Muscle layer of colon (tissue), 2 donors: ENCODE results near the gene UGT1A9.
"Not testable (repeated sequence)": the region's sequence is repeated elsewhere in the genome, so short reads cannot be mapped to it uniquely, and the experiment has no call there.

Experiments used
- H3K27ac ChIP-seq: one replicate; pipeline ENCODE4 v1.7.0; 2013; ENCODE audit warnings: low read depth, mild to moderate bottlenecking, low read length, moderate library complexity
- H3K27me3 ChIP-seq, 2 donors: one replicate each; pipeline ENCODE4 v1.7.0; 2013; ENCODE audit warnings: low read length in 2 of 2, mild to moderate bottlenecking in 2 of 2; ENCODE audit not compliant: insufficient read depth in 2 of 2, control insufficient read depth in 1 of 2
- H3K36me3 ChIP-seq: one replicate; pipeline ENCODE4 v1.7.0; 2013; ENCODE audit warnings: mild to moderate bottlenecking, low read length; ENCODE audit not compliant: insufficient read depth
- H3K4me1 ChIP-seq: one replicate; pipeline ENCODE4 v1.7.0; 2013; ENCODE audit warnings: mild to moderate bottlenecking, low read length; ENCODE audit not compliant: insufficient read depth
- H3K4me3 ChIP-seq, 2 donors: one replicate each; pipeline ENCODE4 v1.7.0; 2013; ENCODE audit warnings: low read length in 2 of 2, low read depth in 1 of 2, mild to moderate bottlenecking in 1 of 2, moderate library complexity in 1 of 2
- H3K9ac ChIP-seq: one replicate; pipeline ENCODE4 v1.7.0; 2013; ENCODE audit warnings: low read length
- H3K9me3 ChIP-seq: one replicate; pipeline ENCODE4 v1.7.0; 2013; ENCODE audit warnings: mild to moderate bottlenecking, low read length
- donor health status: abdominal sarcoma.
- donor health status: Adenocarcinoma of cecum.

UGT1A9 gene

GRCh38 chr2:233751212-233752009, 79.7 kb downstream of the UGT1A9 start:
- H3K27ac ChIP-seq, H3K36me3 ChIP-seq, H3K4me3 ChIP-seq, H3K9ac ChIP-seq, H3K9me3 ChIP-seq, H3K4me1 ChIP-seq, H3K27me3 ChIP-seq: not testable (repeated sequence)

DNA sequence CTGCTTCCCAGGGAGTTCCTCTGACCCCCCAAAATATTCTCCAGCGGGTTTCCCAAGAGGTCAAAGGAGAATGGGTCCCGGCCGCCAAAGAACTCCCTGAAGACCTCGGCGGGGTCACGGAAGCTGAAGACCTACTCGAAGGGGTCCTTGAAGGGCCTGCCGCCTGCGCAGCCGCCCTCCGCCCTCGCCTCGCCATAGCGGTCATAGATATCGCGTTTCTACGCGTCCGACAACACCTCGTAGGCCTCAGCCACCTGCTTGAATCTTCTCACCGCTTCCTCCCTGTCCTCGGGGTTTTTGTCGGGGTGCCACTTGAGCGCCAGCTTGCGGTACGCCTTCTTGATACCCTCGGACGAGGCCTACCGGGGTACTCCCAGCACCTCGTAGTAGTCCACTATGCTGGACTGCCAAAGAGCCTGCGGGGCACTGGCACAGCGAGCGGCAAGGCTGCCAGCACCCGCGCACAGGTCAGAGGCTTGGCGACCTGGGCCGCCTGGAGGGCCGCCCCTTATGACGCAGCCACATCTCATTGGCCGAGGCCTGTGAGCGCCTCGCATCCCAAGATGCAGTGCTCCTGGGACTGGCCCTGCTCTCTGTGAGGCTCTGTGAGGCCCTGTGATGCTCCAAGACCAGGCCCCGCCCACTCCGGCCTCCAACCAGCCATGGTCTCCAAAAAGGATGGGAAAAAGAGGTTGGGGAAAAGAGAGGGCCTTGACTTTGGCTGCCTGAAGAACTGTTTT, 83.3 kb downstream of the UGT1A9 start:
- Histone ChIP-seq H3K36me3 (no peaks in the 10 kb centered on the region), H3K9ac (no peak overlapping the region)

DNA sequence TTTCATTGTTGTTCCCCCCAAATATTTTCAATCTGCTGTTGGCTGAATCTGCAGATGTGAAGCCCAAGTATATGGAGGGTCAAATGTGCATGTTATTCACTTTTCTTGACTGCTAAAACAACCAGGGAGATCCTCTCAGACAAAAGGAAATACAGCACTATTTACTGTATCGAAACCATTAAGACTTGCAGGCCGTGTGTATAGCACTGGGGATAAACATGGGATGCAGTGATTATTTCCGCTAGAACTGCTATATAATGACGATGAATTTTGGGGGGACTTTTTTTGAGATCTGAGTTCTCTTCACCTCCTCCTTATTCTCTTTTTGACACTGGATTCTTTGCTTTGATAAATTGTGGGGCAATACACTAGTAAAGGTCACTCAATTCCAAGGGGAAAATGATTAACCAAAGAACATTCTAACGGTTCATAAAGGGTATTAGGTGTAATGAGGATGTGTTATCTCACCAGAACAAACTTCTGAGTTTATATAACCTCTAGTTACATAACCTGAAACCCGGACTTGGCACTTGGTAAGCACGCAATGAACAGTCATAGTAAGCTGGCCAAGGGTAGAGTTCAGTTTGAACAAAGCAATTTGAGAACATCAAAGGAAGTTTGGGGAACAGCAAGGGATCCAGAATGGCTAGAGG, 84.9 kb downstream of the UGT1A9 start:
- no peaks in the 10 kb centered on the region for H3K4me1 ChIP-seq
- no peak overlapping the region for H3K27ac ChIP-seq

More for the DNA sequence above, 83.3 kb downstream of the UGT1A9 start:
- Histone ChIP-seq H3K4me1 (no peaks in the 10 kb centered on the region), H3K4me3 (no peak overlapping the region), H3K9me3 (no peaks in the 10 kb centered on the region), H3K27ac (no peak overlapping the region), H3K27me3 (no peaks in the 10 kb centered on the region)

DNA sequence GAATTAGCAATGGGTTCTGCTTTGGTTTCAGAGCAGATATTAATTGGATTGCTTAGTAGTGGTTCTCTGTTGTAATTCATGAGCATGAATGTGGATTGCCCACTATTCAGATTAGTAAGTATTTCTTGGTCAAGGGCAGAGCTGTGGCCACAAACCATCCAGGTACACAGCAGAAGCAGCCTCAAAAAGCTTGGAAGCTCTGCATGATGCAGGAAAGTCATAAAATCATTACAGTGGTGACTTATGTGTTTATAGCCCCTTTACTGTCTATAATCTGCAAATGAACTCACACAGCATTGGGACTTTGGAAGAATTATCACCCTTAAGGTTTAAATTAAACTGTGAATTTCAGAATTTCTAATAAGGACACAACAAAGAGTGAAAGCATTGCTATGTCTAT, 86.4 kb downstream of the UGT1A9 start:
- Histone ChIP-seq H3K4me3 (no peak overlapping the region), H3K4me1 (no peaks in the 10 kb centered on the region), H3K27me3 (no peaks in the 10 kb centered on the region), H3K36me3 (no peaks in the 10 kb centered on the region), H3K9ac (no peak overlapping the region), H3K27ac (no peak overlapping the region), H3K9me3 (no peaks in the 10 kb centered on the region)

More for the DNA sequence above, 84.9 kb downstream of the UGT1A9 start:
- no peak overlapping the region for H3K4me3 ChIP-seq
- H3K9ac ChIP-seq = no peak overlapping the region
- H3K36me3 ChIP-seq = no peaks in the 10 kb centered on the region
- H3K9me3 ChIP-seq = no peaks in the 10 kb centered on the region
- no peaks in the 10 kb centered on the region for H3K27me3 ChIP-seq

DNA sequence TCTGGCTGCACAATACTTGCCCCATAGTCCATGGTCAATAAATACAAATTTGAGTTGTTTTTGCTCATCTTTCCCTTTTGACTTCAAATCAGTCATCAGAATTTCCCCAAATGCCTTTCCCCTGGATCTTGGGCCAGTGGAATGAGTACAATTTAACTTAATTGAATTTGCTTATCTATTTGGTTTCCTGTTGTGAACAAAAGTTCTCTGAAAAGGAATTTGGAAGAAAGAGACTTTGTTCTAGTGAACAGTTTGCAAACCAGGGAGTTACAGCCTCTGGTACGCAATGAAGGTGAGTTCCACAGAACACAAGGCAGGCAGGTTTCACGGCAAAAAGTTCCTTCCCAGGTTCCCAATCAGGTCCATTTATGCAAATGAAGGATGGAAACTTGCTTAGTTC, 87.2 kb downstream of the UGT1A9 start:
- Histone ChIP-seq H3K4me3 (no peak overlapping the region), H3K36me3 (no peaks in the 10 kb centered on the region), H3K9ac (no peak overlapping the region), H3K27me3 (no peaks in the 10 kb centered on the region), H3K4me1 (no peaks in the 10 kb centered on the region), H3K9me3 (no peaks in the 10 kb centered on the region), H3K27ac (no peak overlapping the region)

DNA sequence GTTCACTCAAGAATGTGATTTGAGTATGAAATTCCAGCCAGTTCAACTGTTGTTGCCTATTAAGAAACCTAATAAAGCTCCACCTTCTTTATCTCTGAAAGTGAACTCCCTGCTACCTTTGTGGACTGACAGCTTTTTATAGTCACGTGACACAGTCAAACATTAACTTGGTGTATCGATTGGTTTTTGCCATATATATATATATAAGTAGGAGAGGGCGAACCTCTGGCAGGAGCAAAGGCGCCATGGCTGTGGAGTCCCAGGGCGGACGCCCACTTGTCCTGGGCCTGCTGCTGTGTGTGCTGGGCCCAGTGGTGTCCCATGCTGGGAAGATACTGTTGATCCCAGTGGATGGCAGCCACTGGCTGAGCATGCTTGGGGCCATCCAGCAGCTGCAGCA, 88.3 kb downstream of the UGT1A9 start, which contains the start of gene UGT1A1:
Gene UGT1A1 (plus strand): TSS at position 228 of the 400 bp plus-strand sequence. CDS start 18 bp downstream, at position 246.
- no peaks in the 10 kb centered on the region for H3K9me3 ChIP-seq
- no peak within 1 kb of the TSS for H3K9ac ChIP-seq
- no peak within 1 kb of the TSS for H3K4me3 ChIP-seq
- no peaks in the 10 kb centered on the region for H3K36me3 ChIP-seq
- no peak within 1 kb of the TSS for H3K27ac ChIP-seq
- no peaks in the 10 kb centered on the region for H3K4me1 ChIP-seq
- H3K27me3 ChIP-seq = no peaks in the 10 kb centered on the region

DNA sequence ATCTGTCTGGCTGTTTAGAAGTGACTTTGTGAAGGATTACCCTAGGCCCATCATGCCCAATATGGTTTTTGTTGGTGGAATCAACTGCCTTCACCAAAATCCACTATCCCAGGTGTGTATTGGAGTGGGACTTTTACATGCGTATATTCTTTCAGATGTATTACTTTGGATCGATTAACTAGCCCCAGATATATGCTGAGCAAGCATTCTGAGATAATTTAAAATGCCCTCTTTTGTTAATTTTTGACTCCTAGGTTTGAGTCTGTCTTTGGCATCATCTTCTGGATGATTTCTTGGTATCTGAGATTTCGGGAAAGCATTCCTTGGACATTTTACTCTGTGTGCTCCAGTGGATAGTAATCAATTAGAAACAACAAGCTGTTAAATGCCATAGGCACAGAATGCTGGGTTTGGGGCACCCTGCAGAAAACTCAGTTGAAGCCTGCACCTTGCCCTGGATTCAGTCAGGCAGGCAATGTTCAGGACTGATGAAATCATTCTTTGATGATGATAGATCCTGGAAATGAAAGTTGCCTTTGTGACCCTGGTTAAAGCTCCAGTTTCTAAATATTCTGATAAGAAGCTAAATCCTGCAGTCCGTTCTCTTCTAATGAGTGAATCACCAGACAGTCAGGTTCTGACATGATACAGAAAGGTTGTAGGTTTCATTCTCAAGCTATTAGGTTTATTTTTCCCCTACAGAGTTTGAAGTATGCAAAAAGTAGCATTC, 89.5 kb downstream of the UGT1A9 start:
- H3K27ac ChIP-seq = no peak overlapping the region
- H3K4me1 ChIP-seq = no peaks in the 10 kb centered on the region
- no peaks in the 10 kb centered on the region for H3K36me3 ChIP-seq
- no peaks in the 10 kb centered on the region for H3K9me3 ChIP-seq
- H3K9ac ChIP-seq = no peak overlapping the region
- H3K27me3 ChIP-seq = no peaks in the 10 kb centered on the region
- no peak overlapping the region for H3K4me3 ChIP-seq

DNA sequence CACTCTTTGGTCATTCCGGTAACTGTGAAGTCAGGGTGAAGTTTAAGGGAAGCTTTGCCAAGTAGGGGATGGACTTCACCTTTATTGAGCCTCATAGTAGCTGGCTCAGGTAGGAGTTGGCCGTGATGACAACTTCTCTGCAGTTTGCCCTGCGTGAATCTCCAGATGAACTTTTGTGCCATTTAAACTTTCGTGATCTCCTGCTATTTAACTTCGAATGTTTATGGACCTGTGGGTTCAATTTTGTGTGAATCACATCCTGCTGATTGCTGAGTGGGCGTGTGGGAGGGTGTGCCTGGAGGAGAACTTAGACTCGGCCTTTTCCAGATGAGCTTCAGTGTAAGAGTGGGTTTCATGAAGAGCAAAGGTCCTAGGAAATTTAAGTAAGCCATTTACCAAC, 92.6 kb downstream of the UGT1A9 start:
- no peaks in the 10 kb centered on the region for H3K9me3 ChIP-seq
- no peak overlapping the region for H3K4me3 ChIP-seq
- H3K4me1 ChIP-seq = no peaks in the 10 kb centered on the region
- H3K9ac ChIP-seq = no peak overlapping the region
- no peaks in the 10 kb centered on the region for H3K27me3 ChIP-seq
- no peak overlapping the region for H3K27ac ChIP-seq
- H3K36me3 ChIP-seq = no peaks in the 10 kb centered on the region

DNA sequence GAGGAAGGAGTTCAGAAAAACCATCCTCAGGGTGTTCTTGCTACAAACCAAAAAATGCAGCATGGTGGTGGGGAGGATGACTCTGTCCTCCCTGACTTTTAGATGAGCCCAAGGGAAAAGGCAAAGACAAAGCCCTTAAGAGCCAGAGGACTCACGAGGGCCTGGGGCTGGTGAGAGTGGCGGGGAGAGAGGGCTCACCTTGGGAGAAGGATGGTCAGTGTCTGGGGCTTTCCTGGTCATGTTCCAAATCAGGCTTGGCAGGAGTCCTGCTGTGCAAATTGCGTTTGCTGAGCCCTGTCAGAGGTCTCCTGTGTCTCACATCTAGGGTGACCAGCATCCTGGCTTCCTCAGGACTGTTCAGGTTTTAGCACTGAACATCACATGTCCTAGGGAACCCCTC, 93.1 kb downstream of the UGT1A9 start:
- H3K9me3 ChIP-seq = no peaks in the 10 kb centered on the region
- no peak overlapping the region for H3K9ac ChIP-seq
- no peaks in the 10 kb centered on the region for H3K36me3 ChIP-seq
- no peak overlapping the region for H3K27ac ChIP-seq
- no peaks in the 10 kb centered on the region for H3K27me3 ChIP-seq
- no peak overlapping the region for H3K4me3 ChIP-seq
- H3K4me1 ChIP-seq = no peaks in the 10 kb centered on the region

- no peak overlapping the region for H3K9ac ChIP-seq
- H3K9me3 ChIP-seq = no peaks in the 10 kb centered on the region
- no peak overlapping the region for H3K4me3 ChIP-seq
- H3K36me3 ChIP-seq = no peaks in the 10 kb centered on the region
- no peaks in the 10 kb centered on the region for H3K4me1 ChIP-seq
- H3K27me3 ChIP-seq = no peaks in the 10 kb centered on the region
- no peak overlapping the region for H3K27ac ChIP-seq
Measured at GRCh38 chr2:233766416-233766815, 94.7 kb downstream of the UGT1A9 start.

DNA sequence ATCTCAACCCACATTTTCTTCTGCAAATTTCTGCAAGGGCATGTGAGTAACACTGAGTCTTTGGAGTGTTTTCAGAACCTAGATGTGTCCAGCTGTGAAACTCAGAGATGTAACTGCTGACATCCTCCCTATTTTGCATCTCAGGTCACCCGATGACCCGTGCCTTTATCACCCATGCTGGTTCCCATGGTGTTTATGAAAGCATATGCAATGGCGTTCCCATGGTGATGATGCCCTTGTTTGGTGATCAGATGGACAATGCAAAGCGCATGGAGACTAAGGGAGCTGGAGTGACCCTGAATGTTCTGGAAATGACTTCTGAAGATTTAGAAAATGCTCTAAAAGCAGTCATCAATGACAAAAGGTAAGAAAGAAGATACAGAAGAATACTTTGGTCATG, 96.4 kb downstream of the UGT1A9 start:
- Histone ChIP-seq H3K4me1 (no peaks in the 10 kb centered on the region), H3K36me3 (no peaks in the 10 kb centered on the region), H3K27me3 (no peaks in the 10 kb centered on the region), H3K9ac (no peak overlapping the region), H3K9me3 (no peaks in the 10 kb centered on the region), H3K4me3 (no peak overlapping the region), H3K27ac (no peak overlapping the region)
